Measurements from ENCODE around the gene SORCS2. TPM values are rescaled to one million over a fixed set of nuclear protein-coding genes. Genes with fewer than 3 reads are reported as not detected.

The SORCS2 gene
- total RNA-seq, 2 experiments from 2014 or later, result 0.03 TPM; not detected in 1

DNA sequence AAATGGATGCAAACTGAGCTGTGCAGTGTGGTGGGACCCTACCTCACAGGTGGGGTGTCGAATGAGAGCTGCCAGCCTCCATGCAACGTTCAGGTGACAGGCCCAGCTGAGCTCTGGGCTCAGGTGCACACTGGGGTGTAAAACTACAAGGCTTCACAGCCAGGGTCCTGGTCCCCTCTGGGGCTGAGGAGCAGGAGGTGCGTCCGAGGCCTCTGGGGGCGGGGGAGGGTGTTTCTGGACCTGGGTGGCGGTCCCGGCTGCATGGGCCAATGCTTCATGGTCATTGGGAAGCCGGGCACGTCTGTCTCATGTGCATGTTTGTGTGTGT, 26.5 kb upstream of the SORCS2 start:
- no peak for DNase-seq (ENCODE audit: low spot score)
- BruUV-seq (replicated peaks), result no TSS peak

DNA sequence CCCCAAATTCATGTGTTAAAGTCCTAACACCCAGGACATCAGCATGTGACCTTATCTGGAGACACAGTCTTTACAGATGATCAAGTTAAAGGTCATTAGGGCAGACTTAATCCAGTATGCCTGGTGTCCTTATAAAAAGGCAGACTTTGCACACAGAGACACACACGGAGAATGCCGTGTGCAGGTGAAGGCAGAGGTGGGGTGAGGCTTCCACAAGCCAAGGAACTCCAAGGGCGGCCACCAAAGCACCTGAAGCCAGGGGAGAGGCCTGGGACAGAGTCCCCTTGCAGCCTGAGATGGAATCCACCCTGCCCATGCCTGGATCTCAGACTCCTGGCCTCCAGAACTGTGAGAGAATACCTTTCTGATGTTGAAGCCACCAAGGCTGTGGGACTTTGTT, 26.1 kb upstream of the SORCS2 start:
- H3K9me3 ChIP-seq (ENCODE audit: low read length), result no peaks in the 10 kb centered on the region
- POLR2A ChIA-PET, result no interaction called here
- intact Hi-C loops (cut with micrococcal nuclease; ENCODE audit: unreplicated experiment), result no loop called here
- no peak for DNase-seq (ENCODE audit: low spot score)
- no TSS peak for BruUV-seq (replicated peaks)
- H3K4me2 ChIP-seq (ENCODE audit: low read length), result no peak overlapping the region
- no peak overlapping the region for H3K4me3 ChIP-seq (ENCODE audit: low read depth, low read length, poor library complexity, severe bottlenecking)
- peaks cover 11% of the 10 kb centered on the region for H3K4me1 ChIP-seq (ENCODE audit: insufficient read depth, low read length, poor library complexity, severe bottlenecking)
- H3K27ac ChIP-seq (ENCODE audit: low read depth, low read length, poor library complexity, severe bottlenecking), result no peak overlapping the region
- no peak for TF ChIP-seq EZH2phosphoT487 (IDR thresholded peaks at IDR 0.05; ENCODE audit: borderline replicate concordance, low read depth, low read length)
- TF ChIP-seq CTCF (conservative IDR thresholded peaks at IDR 0.05; ENCODE audit: low read length), result no peak
- no peaks in the 10 kb centered on the region for H3K36me3 ChIP-seq (ENCODE audit: insufficient read depth, low read length)
- H3K79me2 ChIP-seq (ENCODE audit: insufficient read depth, low read depth, low read length), result no peaks in the 10 kb centered on the region
- H2AFZ ChIP-seq (ENCODE audit: low read length), result no peak overlapping the region
- H3K9me2 ChIP-seq (ENCODE audit: insufficient read depth, low read length), result no peaks in the 10 kb centered on the region
- CTCF ChIA-PET (ENCODE audit: unreplicated experiment), result no interaction called here
- H4K20me1 ChIP-seq (ENCODE audit: insufficient read depth, low read length), result no peaks in the 10 kb centered on the region

More for the DNA sequence above, 26.5 kb upstream of the SORCS2 start:
- Histone ChIP-seq H3K4me1 (ENCODE audit: insufficient read depth, low read length, poor library complexity, severe bottlenecking) (peaks cover 10% of the 10 kb centered on the region), H4K20me1 (ENCODE audit: insufficient read depth, low read length) (no peaks in the 10 kb centered on the region), H3K9me3 (ENCODE audit: low read length) (no peaks in the 10 kb centered on the region), H3K27ac (ENCODE audit: low read depth, low read length, poor library complexity, severe bottlenecking) (no peak overlapping the region), H3K4me2 (ENCODE audit: low read length) (no peak overlapping the region), H3K36me3 (ENCODE audit: insufficient read depth, low read length) (no peaks in the 10 kb centered on the region), H2AFZ (ENCODE audit: low read length) (no peak overlapping the region), H3K4me3 (ENCODE audit: low read depth, low read length, poor library complexity, severe bottlenecking) (no peak overlapping the region), H3K9me2 (ENCODE audit: insufficient read depth, low read length) (no peaks in the 10 kb centered on the region), H3K79me2 (ENCODE audit: insufficient read depth, low read depth, low read length) (no peaks in the 10 kb centered on the region)
- intact Hi-C loops (cut with micrococcal nuclease; ENCODE audit: unreplicated experiment), result no loop called here
- TF ChIP-seq EZH2phosphoT487 (IDR thresholded peaks at IDR 0.05; ENCODE audit: borderline replicate concordance, low read depth, low read length), result no peak
- TF ChIP-seq CTCF (conservative IDR thresholded peaks at IDR 0.05; ENCODE audit: low read length), result no peak
- ChIA-PET CTCF (ENCODE audit: unreplicated experiment) (no interaction called here), POLR2A (no interaction called here)

DNA sequence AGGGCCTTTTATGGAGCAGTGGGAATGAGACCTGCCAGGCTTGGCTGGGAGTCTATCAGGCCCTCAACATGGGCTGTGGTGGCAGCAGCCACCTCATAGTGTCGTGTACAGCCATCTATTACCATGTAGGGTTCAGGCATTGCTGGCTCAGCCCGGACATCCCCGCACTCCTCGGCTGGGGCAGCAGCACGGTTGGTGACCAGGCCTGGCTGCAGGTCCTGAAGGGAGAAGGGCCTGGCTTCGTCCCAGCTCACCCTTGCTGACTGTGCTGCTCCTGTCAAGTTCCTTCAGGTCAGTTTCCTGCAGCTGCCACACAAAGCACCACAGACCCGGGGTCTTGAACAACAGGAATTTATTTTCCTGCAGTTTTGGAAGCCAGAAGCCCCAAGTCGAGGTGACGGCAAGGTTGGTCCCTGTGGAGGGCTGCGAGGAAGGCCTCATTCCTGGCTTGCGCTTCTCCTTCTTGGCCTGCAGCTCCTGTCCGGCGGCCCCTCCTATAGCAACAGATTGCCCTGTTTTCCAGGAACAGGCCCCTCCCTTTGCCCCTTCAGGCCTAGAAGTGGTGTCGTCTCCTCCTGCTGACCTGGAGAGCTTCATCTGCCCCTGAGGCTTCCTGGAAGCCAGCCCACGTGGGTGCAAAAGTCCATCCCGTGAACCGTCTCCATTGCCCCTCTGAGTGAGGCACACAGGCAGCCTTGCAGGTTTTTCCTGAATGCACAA, 25.2 kb upstream of the SORCS2 start:
- Histone ChIP-seq H3K79me2 (ENCODE audit: insufficient read depth, low read depth, low read length) (no peaks in the 10 kb centered on the region), H4K20me1 (ENCODE audit: insufficient read depth, low read length) (no peaks in the 10 kb centered on the region), H3K9me3 (ENCODE audit: low read length) (no peaks in the 10 kb centered on the region), H2AFZ (ENCODE audit: low read length) (no peak overlapping the region), H3K9me2 (ENCODE audit: insufficient read depth, low read length) (no peaks in the 10 kb centered on the region), H3K27ac (ENCODE audit: low read depth, low read length, poor library complexity, severe bottlenecking) (no peak overlapping the region), H3K36me3 (ENCODE audit: insufficient read depth, low read length) (no peaks in the 10 kb centered on the region), H3K4me2 (ENCODE audit: low read length) (no peak overlapping the region), H3K4me1 (ENCODE audit: insufficient read depth, low read length, poor library complexity, severe bottlenecking) (peaks cover 17% of the 10 kb centered on the region), H3K4me3 (ENCODE audit: low read depth, low read length, poor library complexity, severe bottlenecking) (no peak overlapping the region)
- POLR2A ChIA-PET, result interaction anchor here (0.6 kb wide), 1 partner anchor 766 kb away, joined by 3 read pairs; no protein-coding TSS in a partner anchor
- intact Hi-C loops (cut with micrococcal nuclease; ENCODE audit: unreplicated experiment), result no loop called here
- no peak for DNase-seq (ENCODE audit: low spot score)
- no peak for TF ChIP-seq CTCF (conservative IDR thresholded peaks at IDR 0.05; ENCODE audit: low read length)
- TF ChIP-seq EZH2phosphoT487 (IDR thresholded peaks at IDR 0.05; ENCODE audit: borderline replicate concordance, low read depth, low read length), result no peak
- no TSS peak for BruUV-seq (replicated peaks)
- CTCF ChIA-PET (ENCODE audit: unreplicated experiment), result no interaction called here

All from OCI-LY7 (cell line).